ENCODE data around the gene F5.
"Not testable (repeated sequence)": the region's sequence is repeated elsewhere in the genome, so short reads cannot be mapped to it uniquely, and the experiment has no call there.

Gene F5

GRCh38 chr1:169508432-169509338 is 77.6 kb downstream of the F5 start:
- DNase-seq (ENCODE audit: low read depth): no peak

- no peak for DNase-seq (ENCODE audit: low read depth)
Measured at GRCh38 chr1:169507413-169507812, 78.9 kb downstream of the F5 start.

- not testable (repeated sequence) for DNase-seq (ENCODE audit: low read depth)
Measured at GRCh38 chr1:169503601-169504000, 82.7 kb downstream of the F5 start.

- no peak for DNase-seq (ENCODE audit: low read depth)
Measured at GRCh38 chr1:169499807-169500206, 86.5 kb downstream of the F5 start.

- no peak for DNase-seq (ENCODE audit: low read depth)
Measured at GRCh38 chr1:169497317-169497716, 89.0 kb downstream of the F5 start.

- DNase-seq (ENCODE audit: low read depth): no peak
Measured at GRCh38 chr1:169495916-169496315, 90.4 kb downstream of the F5 start.

GRCh38 chr1:169495046-169495775 is 91.1 kb downstream of the F5 start:
- no peak for DNase-seq (ENCODE audit: low read depth)

GRCh38 chr1:169494343-169494742 is 91.9 kb downstream of the F5 start:
- DNase-seq (ENCODE audit: low read depth): no peak

- DNase-seq (ENCODE audit: low read depth): no peak
Measured at GRCh38 chr1:169493251-169493650, 93.0 kb downstream of the F5 start.

- no peak for DNase-seq (ENCODE audit: low read depth)
Measured at GRCh38 chr1:169491845-169492281, 94.4 kb downstream of the F5 start.

- no peak for DNase-seq (ENCODE audit: low read depth)
Measured at GRCh38 chr1:169488157-169488556, 98.1 kb downstream of the F5 start.

GRCh38 chr1:169487561-169487960 is 98.7 kb downstream of the F5 start:
- no peak for DNase-seq (ENCODE audit: low read depth)

- DNase-seq (ENCODE audit: low read depth): no peak
Measured at GRCh38 chr1:169487133-169487532, 99.1 kb downstream of the F5 start.

GRCh38 chr1:169486281-169487051 is 99.8 kb downstream of the F5 start:
- DNase-seq (ENCODE audit: low read depth): peak; percentile 16

GRCh38 chr1:169485431-169486280 is 100.6 kb downstream of the F5 start, which contains the start of gene SLC19A2:
Gene SLC19A2 (minus strand): TSS chr1:169485944. CDS start chr1:169485766, 178 bp downstream.
- peak; percentile 99 for DNase-seq (ENCODE audit: low read depth)

GRCh38 chr1:169484683-169485430 is 101.4 kb downstream of the F5 start:
- DNase-seq (ENCODE audit: low read depth): peak; percentile 32

- no peak for DNase-seq (ENCODE audit: low read depth)
Measured at GRCh38 chr1:169484101-169484500, 102.2 kb downstream of the F5 start.

GRCh38 chr1:169483500-169483966 is 102.7 kb downstream of the F5 start:
- peak; percentile 40 for DNase-seq (ENCODE audit: low read depth)

- DNase-seq (ENCODE audit: low read depth): no peak
Measured at GRCh38 chr1:169479363-169480066, 106.8 kb downstream of the F5 start.

Data from fibroblast of the conjunctiva (primary cell).